H1 (cell line): ENCODE results near the gene MYO5A. TPM values are rescaled to one million over a fixed set of nuclear protein-coding genes. Genes with fewer than 3 reads are reported as not detected.

ENCODE experiments used
- CTCF ChIA-PET: fragments of 300-600 bp; sonication (Branson Sonifier 250); formaldehyde crosslinking; loops from one replicate; lab custom pipeline; 2021; ENCODE audit not compliant: partially characterized antibody; lab: Charles Lee
- POLR2A ChIA-PET: fragments of 300-600 bp; sonication (Branson Sonifier 250); formaldehyde crosslinking; loops from one replicate; lab custom pipeline; 2021; ENCODE audit warnings: inconsistent platforms; ENCODE audit not compliant: partially characterized antibody; lab: Charles Lee
- DNase-seq, 2 experiments: peaks; one replicate each; pipeline versions ENCODE4 v3.0.0 to v3.0.0-alpha.2; 2010 to 2022; ENCODE audit warnings: low spot score in 2 of 2, low read depth in 1 of 2, mixed read lengths in 1 of 2
- FAIRE-seq: peaks from 2 replicates; lab custom pipeline; 2011; peaks lifted over from hg19 to GRCh38; lab: Jason Lieb, UNC
- H2AFZ ChIP-seq: 2 replicates; pipeline ENCODE4 v1.8.1; 2012; ENCODE audit warnings: low read length, inconsistent platforms
- H2AK5ac ChIP-seq: 2 replicates; pipeline ENCODE4 v1.6.1; 2013; ENCODE audit warnings: low read depth, low read length
- H2BK120ac ChIP-seq: replicated peaks from 2 replicates; pipeline ENCODE3; 2013; ENCODE audit warnings: low read depth, low read length, inconsistent platforms
- H2BK12ac ChIP-seq: 2 replicates; pipeline ENCODE4 v1.6.1; 2013; ENCODE audit warnings: low read depth, low read length
- H2BK15ac ChIP-seq: 2 replicates; pipeline ENCODE4 v1.6.1; 2013; ENCODE audit warnings: low read length
- H2BK20ac ChIP-seq: 2 replicates; pipeline ENCODE4 v1.6.1; 2013; ENCODE audit warnings: low read length
- H2BK5ac ChIP-seq: 2 replicates; pipeline ENCODE4 v1.6.1; 2013; ENCODE audit warnings: low read depth, low read length
- H3K14ac ChIP-seq: 2 replicates; pipeline ENCODE4 v1.6.1; 2013; ENCODE audit warnings: inconsistent platforms; ENCODE audit not compliant: insufficient read length
- H3K18ac ChIP-seq: 2 replicates; pipeline ENCODE4 v1.6.1; 2013; ENCODE audit warnings: low read length; ENCODE audit errors: extremely low read depth
- H3K23ac ChIP-seq: 2 replicates; pipeline ENCODE4 v1.6.1; 2013; ENCODE audit warnings: inconsistent platforms; ENCODE audit not compliant: insufficient read length
- H3K23me2 ChIP-seq: 2 replicates; pipeline ENCODE4 v1.6.1; 2013; ENCODE audit warnings: low read depth, low read length
- H3K27ac ChIP-seq: 2 replicates; pipeline ENCODE4 v1.6.1; 2011; ENCODE audit warnings: low read depth, low read length, inconsistent platforms
- H3K27me3 ChIP-seq, 4 experiments: replicated peaks in 1 of 4; 1 replicate in 1 of 4; 2 replicates in 3 of 4; pipeline versions ENCODE4 v1.6.1 to v1.8.1; 2011 to 2013; ENCODE audit warnings: low read length in 3 of 4, mild to moderate bottlenecking in 3 of 4, inconsistent platforms in 2 of 4, mixed read lengths in 2 of 4, moderate library complexity in 1 of 4; ENCODE audit not compliant: control insufficient read depth in 3 of 4, insufficient read depth in 3 of 4; ENCODE audit errors: extremely low read depth in 1 of 4
- H3K36me3 ChIP-seq, 4 experiments: 2 replicates each; pipeline versions ENCODE4 v1.6.1 to v1.8.1; 2011 to 2013; ENCODE audit warnings: mild to moderate bottlenecking in 4 of 4, low read length in 3 of 4, moderate library complexity in 2 of 4, control low read depth in 1 of 4, inconsistent platforms in 1 of 4; ENCODE audit not compliant: insufficient read depth in 4 of 4, control insufficient read depth in 2 of 4
- H3K4ac ChIP-seq: replicated peaks from 2 replicates; pipeline ENCODE3; 2013; ENCODE audit warnings: low read length, low read depth, mixed read lengths, inconsistent platforms; ENCODE audit not compliant: insufficient read length
- H3K4me1 ChIP-seq, 4 experiments: replicated peaks in 1 of 4; 1 replicate in 1 of 4; 2 replicates in 3 of 4; pipeline versions ENCODE4 v1.6.1 to v1.8.1; 2011 to 2013; ENCODE audit warnings: low read length in 3 of 4, inconsistent platforms in 2 of 4, mixed read lengths in 1 of 4; ENCODE audit not compliant: insufficient read depth in 4 of 4, control insufficient read depth in 3 of 4
- H3K4me2 ChIP-seq, 2 experiments: 2 replicates each; pipeline versions ENCODE4 v1.6.1 to v1.8.1; 2011 to 2013; ENCODE audit warnings: low read depth in 2 of 2, low read length in 2 of 2, control low read depth in 1 of 2, inconsistent platforms in 1 of 2, mild to moderate bottlenecking in 1 of 2; ENCODE audit not compliant: insufficient read depth in 1 of 2
- H3K4me3 ChIP-seq, 4 experiments: fragments of 200-600, 300-600 bp in 1 of 4; sonication (generic), shearing (Covaris generic), sonication (Bioruptor Twin) in 1 of 4; 2 replicates each; pipeline versions ENCODE4 v1.5.1 to v1.8.1; 2011 to 2016; ENCODE audit warnings: low read length in 4 of 4, low read depth in 3 of 4, control low read depth in 2 of 4, inconsistent platforms in 2 of 4, mild to moderate bottlenecking in 2 of 4, mixed read lengths in 1 of 4, moderate library complexity in 1 of 4; ENCODE audit not compliant: insufficient read depth in 2 of 4; ENCODE audit errors: extremely low read depth in 1 of 4
- H3K56ac ChIP-seq: replicated peaks from 2 replicates; pipeline ENCODE3; 2013; ENCODE audit warnings: low read depth, mild to moderate bottlenecking, mixed read lengths, low read length, inconsistent platforms; ENCODE audit not compliant: insufficient read length
- H3K79me1 ChIP-seq: 2 replicates; pipeline ENCODE4 v1.6.1; 2013; ENCODE audit warnings: low read depth, low read length, control low read depth
- H3K79me2 ChIP-seq, 2 experiments: 2 replicates each; pipeline versions ENCODE4 v1.6.1 to v1.8.1; 2012 to 2013; ENCODE audit warnings: low read length in 2 of 2, mild to moderate bottlenecking in 2 of 2, inconsistent platforms in 1 of 2; ENCODE audit not compliant: insufficient read depth in 2 of 2, control insufficient read depth in 1 of 2
- H3K9ac ChIP-seq, 4 experiments: replicated peaks in 1 of 4; 1 replicate in 1 of 4; 2 replicates in 3 of 4; pipeline versions ENCODE4 v1.6.1 to v1.8.1; 2011 to 2013; ENCODE audit warnings: low read depth in 3 of 4, low read length in 3 of 4, control low read depth in 2 of 4, mild to moderate bottlenecking in 2 of 4, moderate library complexity in 2 of 4, inconsistent platforms in 1 of 4; ENCODE audit errors: extremely low read depth in 1 of 4
- H3K9me3 ChIP-seq, 2 experiments: 2 replicates each; pipeline versions ENCODE4 v1.6.1 to v1.8.1; 2012 to 2013; ENCODE audit warnings: mild to moderate bottlenecking in 2 of 2, moderate library complexity in 2 of 2, control low read depth in 1 of 2, inconsistent platforms in 1 of 2, low read depth in 1 of 2, low read length in 1 of 2, mixed read lengths in 1 of 2; ENCODE audit not compliant: insufficient read depth in 2 of 2
- H4K20me1 ChIP-seq, 2 experiments: replicated peaks in 1 of 2; 2 replicates each; pipeline versions ENCODE3 to v1.8.1; 2011 to 2013; ENCODE audit warnings: inconsistent platforms in 2 of 2, low read length in 2 of 2, mild to moderate bottlenecking in 1 of 2; ENCODE audit not compliant: insufficient read depth in 2 of 2, control insufficient read depth in 1 of 2
- H4K5ac ChIP-seq: 2 replicates; pipeline ENCODE4 v1.6.1; 2013; ENCODE audit warnings: low read length, low read depth, mixed read lengths, inconsistent platforms; ENCODE audit not compliant: insufficient read length
- H4K8ac ChIP-seq: 2 replicates; pipeline ENCODE4 v1.8.0; 2013; ENCODE audit warnings: mild to moderate bottlenecking, moderate library complexity, low read length, inconsistent platforms; ENCODE audit not compliant: insufficient read depth; ENCODE audit errors: extremely low read depth
- H4K91ac ChIP-seq: replicated peaks from 2 replicates; pipeline ENCODE3; 2013; ENCODE audit warnings: low read length, mixed read lengths, inconsistent platforms; ENCODE audit not compliant: insufficient read length
- CBX5 ChIP-seq: fragments of 300-800, 300-1000 bp; sonication (generic); IDR thresholded peaks from 2 replicates; pipeline ENCODE4 v1.7.1; 2016; ENCODE audit warnings: antibody characterized with exemption, low read length, low read depth
- CHD2 ChIP-seq: IDR thresholded peaks from 2 replicates; pipeline ENCODE4 v1.6.1; 2012; ENCODE audit warnings: low read length, improper control_type of control experiment
- EP300 ChIP-seq, 2 experiments: IDR thresholded peaks; 1 replicate in 1 of 2; 2 replicates in 1 of 2; pipeline ENCODE4 v1.6.1; 2011 to 2012; ENCODE audit warnings: low read depth in 2 of 2, low read length in 2 of 2, mild to moderate bottlenecking in 2 of 2, borderline replicate concordance in 1 of 2, inconsistent platforms in 1 of 2, moderate library complexity in 1 of 2
- POLR2AphosphoS5 ChIP-seq: IDR thresholded peaks from 2 replicates; pipeline ENCODE4 v1.6.1; 2011; ENCODE audit warnings: low read depth, low read length
- RBBP5 ChIP-seq: IDR thresholded peaks from 2 replicates; pipeline ENCODE4 v1.7.1; 2012; ENCODE audit warnings: low read depth, mild to moderate bottlenecking, inconsistent platforms, low read length, moderate library complexity, borderline replicate concordance
- SIX5 ChIP-seq: IDR thresholded peaks from 2 replicates; pipeline ENCODE4 v1.6.1; 2011; ENCODE audit warnings: mild to moderate bottlenecking, low read depth, low read length
- SUZ12 ChIP-seq: fragments of 200-600 bp; sonication (generic); IDR thresholded peaks from 2 replicates; pipeline ENCODE4 v1.6.1; 2012; ENCODE audit warnings: mild to moderate bottlenecking, inconsistent platforms, low read length, moderate library complexity, mixed read lengths
- TAF1 ChIP-seq: IDR thresholded peaks from 2 replicates; pipeline ENCODE4 v1.6.1; 2011; ENCODE audit warnings: mild to moderate bottlenecking, low read depth, low read length
- TEAD4 ChIP-seq: IDR thresholded peaks from 2 replicates; pipeline ENCODE4 v1.6.1; 2012; ENCODE audit warnings: low read depth, low read length, inconsistent platforms, mixed read lengths
- YY1 ChIP-seq: IDR thresholded peaks from 2 replicates; pipeline ENCODE4 v1.6.1; 2011; ENCODE audit warnings: low read depth, mild to moderate bottlenecking, low read length
- WGBS, 2 experiments: shearing (Covaris generic) in 1 of 2; methylation state at CpG; one replicate each; pipeline versions ENCODE4 v1.1.6 to v1.1.7; 2013 to 2015; ENCODE audit warnings: low lambda C conversion rate in 2 of 2, mixed read lengths in 2 of 2, inconsistent platforms in 1 of 2, low coverage in 1 of 2, missing lambda C conversion rate in 1 of 2; ENCODE audit not compliant: insufficient replicate concordance in 2 of 2, insufficient coverage in 1 of 2, insufficient read length in 1 of 2; ENCODE audit errors: extremely low coverage in 1 of 2, missing lambda C conversion rate in 1 of 2; 5-methylcytosine and 5-hydroxymethylcytosine counted together
- polyA plus RNA-seq, 7 experiments: library from polyadenylated mRNA; depleted of rRNA in 3 of 7; stranded (reverse) in 5 of 7; unstranded in 2 of 7; fragments of >200 nt in 5 of 7; fragments of 200-250 nt in 2 of 7; gene quantifications; 1 replicate in 5 of 7; 2 replicates in 1 of 7; 4 replicates in 1 of 7; pipeline versions ENCODE4 v1.2.1 to v1.2.3, GENCODE V29; 2011 to 2013; ENCODE audit warnings: missing spikeins in 2 of 7, mixed read lengths in 2 of 7
- total RNA-seq: library from RNA; stranded (reverse); fragmentation: NEBNext Ultra II Directional; extraction: Animal tissue kit (Norgen Biotek cat#: 25700); gene quantifications from 2 replicates; pipeline ENCODE4 v1.2.1, GENCODE V29; 2021

The MYO5A gene
- total and polyA plus RNA-seq, 2 of the 8 experiments (the other 6 are each of a cell fraction or from before 2014, with no cell fraction given): 11.4 to 24.7 TPM

- FAIRE-seq: no peak
- CTCF ChIA-PET: no interaction called here
Measured at GRCh38 chr15:52492132-52492531, 36.5 kb downstream of the MYO5A start.

More at GRCh38 chr15:52492132-52492531, 36.5 kb downstream of the MYO5A start:
- no peaks in the 10 kb centered on the region for H4K20me1 ChIP-seq
- no peak overlapping the region for H3K4ac ChIP-seq
- H3K4me2 ChIP-seq: no peak overlapping the region
- 96% methylated on average over 4 of the region's 4 CpGs; no CpG with 5 or more reads in 1 of the 2 experiments for WGBS, 2 experiments
- no peak overlapping the region for H2BK20ac ChIP-seq
- no peaks in the 10 kb centered on the region for H3K4me1 ChIP-seq
- no peak overlapping the region for H3K23ac ChIP-seq
- H2BK120ac ChIP-seq: no peak overlapping the region
- H2BK12ac ChIP-seq: no peak overlapping the region
- no peak overlapping the region for H3K4me3 ChIP-seq
- H3K56ac ChIP-seq: no peak overlapping the region
- H4K8ac ChIP-seq: no peak overlapping the region
- H3K79me1 ChIP-seq: no peaks in the 10 kb centered on the region; the same call in 1 of the 2 replicates
- no peaks in the 10 kb centered on the region for H3K9me3 ChIP-seq
- no peak overlapping the region for H3K27ac ChIP-seq
- no peak overlapping the region for H4K5ac ChIP-seq
- H3K79me2 ChIP-seq: peaks cover 0 to 9% of the 10 kb centered on the region in 2 experiments; a peak in 1 of 4 replicates
- no peak overlapping the region for H2BK5ac ChIP-seq
- H3K27me3 ChIP-seq: no peaks in the 10 kb centered on the region
- H3K23me2 ChIP-seq: no peaks in the 10 kb centered on the region
- H3K18ac ChIP-seq: no peak overlapping the region
- H2BK15ac ChIP-seq: no peak overlapping the region
- H2AK5ac ChIP-seq: no peak overlapping the region
- no peak overlapping the region for H3K14ac ChIP-seq
- H2AFZ ChIP-seq: no peak overlapping the region
- H3K9ac ChIP-seq: no peak overlapping the region
- H4K91ac ChIP-seq: no peak overlapping the region
- no peaks in the 10 kb centered on the region for H3K36me3 ChIP-seq
- POLR2A ChIA-PET: no interaction called here
- DNase-seq: no peak
- TF ChIP-seq SIX5 (no peak), TAF1 (no peak), CHD2 (no peak), EP300 (IDR thresholded peaks at IDR 0.05; ENCODE audit: borderline replicate concordance in 1 of 2, low read depth in 2 of 2, low read length in 2 of 2) (no peak), TEAD4 (no peak), CBX5 (no peak), RBBP5 (no peak), YY1 (no peak), SUZ12 (no peak), POLR2AphosphoS5 (no peak)
